Measurements from ENCODE around the gene ZNF587B.
A peak's percentile ranks its signal among the peaks of the same experiment; 100 is the strongest.
"Not testable (repeated sequence)": the region's sequence is repeated elsewhere in the genome, so short reads cannot be mapped to it uniquely, and the experiment has no call there.

The ZNF587B gene

DNA sequence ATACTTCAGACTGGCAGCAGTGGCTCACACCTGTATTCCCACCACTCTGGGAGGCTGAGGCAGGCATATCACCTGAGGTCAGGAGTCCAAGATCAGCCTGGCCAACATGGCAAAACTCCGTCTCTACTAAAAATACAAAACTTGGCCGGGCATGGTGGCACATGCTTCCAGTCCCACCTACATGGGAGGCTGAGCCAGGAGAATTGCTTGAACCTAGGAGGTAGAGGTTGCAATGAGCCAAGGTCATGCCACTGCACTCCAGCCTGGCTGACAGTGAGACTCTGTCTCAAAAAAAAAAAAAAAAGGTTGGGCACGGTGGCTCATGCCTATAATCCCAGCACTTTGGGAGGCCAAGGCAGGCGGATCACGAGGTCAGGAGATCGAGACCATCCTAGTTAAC is 39.6 kb downstream of the ZNF587B start:
- not testable (repeated sequence) for H3K27ac ChIP-seq (ENCODE audit: low read length, poor library complexity, severe bottlenecking); H4K91ac ChIP-seq (ENCODE audit: low read length); H3K18ac ChIP-seq (ENCODE audit: low read depth in 1 of 2, low read length in 2 of 2); H2BK12ac ChIP-seq (ENCODE audit: low read length in 2 of 2); H2BK5ac ChIP-seq (ENCODE audit: low read depth, low read length, poor library complexity, severe bottlenecking); H2BK15ac ChIP-seq (ENCODE audit: low read depth, poor library complexity, severe bottlenecking); H3K14ac ChIP-seq (ENCODE audit: low read length in 2 of 2); H3K4ac ChIP-seq (ENCODE audit: low read depth in 1 of 2, low read length in 2 of 2); DNase-seq; H2AK5ac ChIP-seq (ENCODE audit: low read length, severe bottlenecking); H3K23ac ChIP-seq (ENCODE audit: low read length in 2 of 2); H3K9ac ChIP-seq (ENCODE audit: low read length); H3K4me1 ChIP-seq (ENCODE audit: control insufficient read depth, insufficient read depth, low read depth, low read length); H3K27me3 ChIP-seq (ENCODE audit: control insufficient read depth in 1 of 2, insufficient read depth in 1 of 2, low read length in 2 of 2); H2BK120ac ChIP-seq (ENCODE audit: low read depth, low read length); H4K8ac ChIP-seq (ENCODE audit: low read length); H2AFZ ChIP-seq (ENCODE audit: low read depth, low read length); H3K4me2 ChIP-seq (ENCODE audit: low read length, poor library complexity, severe bottlenecking)
- peaks cover 90% of the 10 kb centered on the region for H3K9me3 ChIP-seq (ENCODE audit: control insufficient read depth, low read length)
- WGBS: 100% methylated on average over 2 of the region's 6 CpGs
- H3K4me3 ChIP-seq (ENCODE audit: insufficient read depth in 1 of 2, low read depth in 1 of 2, low read length in 2 of 2): peak overlapping the region in 1 of 2 experiments; percentile 40
- H3K79me1 ChIP-seq (replicated peaks; ENCODE audit: low read length, poor library complexity, severe bottlenecking): peaks cover 17% of the 10 kb centered on the region
- H3K36me3 ChIP-seq (ENCODE audit: control insufficient read depth in 1 of 2, insufficient read depth in 2 of 2, low read depth in 1 of 2, low read length in 2 of 2): peaks cover 45 to 49% of the 10 kb centered on the region in 2 experiments

DNA sequence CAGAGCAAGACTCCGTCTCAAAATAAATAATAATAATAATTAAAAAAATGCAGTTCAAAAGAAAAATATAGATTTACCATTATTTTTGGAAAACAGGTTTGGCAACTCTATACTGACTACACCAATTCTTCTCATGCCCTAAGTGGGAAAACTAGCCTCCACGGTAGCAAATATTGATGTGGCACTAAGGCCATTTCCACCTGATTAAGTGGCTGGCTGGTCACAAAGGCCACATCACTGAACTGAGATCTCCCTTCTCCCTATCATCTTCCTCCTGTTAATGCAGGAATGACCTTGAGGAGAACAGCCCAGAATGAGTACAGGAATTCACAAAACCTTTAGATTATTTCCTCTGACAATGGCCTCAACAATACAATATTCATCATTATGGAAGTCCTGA is 40.1 kb downstream of the ZNF587B start:
- no peaks in the 10 kb centered on the region for H3K27me3 ChIP-seq (ENCODE audit: control insufficient read depth in 1 of 2, insufficient read depth in 1 of 2, low read length in 2 of 2)
- H2BK12ac ChIP-seq (ENCODE audit: low read length in 2 of 2): no peak overlapping the region
- H3K27ac ChIP-seq (ENCODE audit: low read length, poor library complexity, severe bottlenecking): no peak overlapping the region
- H3K4me2 ChIP-seq (ENCODE audit: low read length, poor library complexity, severe bottlenecking): no peak overlapping the region
- no peak overlapping the region for H2BK15ac ChIP-seq (ENCODE audit: low read depth, poor library complexity, severe bottlenecking)
- H3K79me1 ChIP-seq (replicated peaks; ENCODE audit: low read length, poor library complexity, severe bottlenecking): peaks cover 17% of the 10 kb centered on the region
- no peak overlapping the region for H2BK120ac ChIP-seq (ENCODE audit: low read depth, low read length)
- no peak overlapping the region for H4K91ac ChIP-seq (ENCODE audit: low read length)
- no peak overlapping the region for H2AK5ac ChIP-seq (ENCODE audit: low read length, severe bottlenecking)
- H3K18ac ChIP-seq (ENCODE audit: low read depth in 1 of 2, low read length in 2 of 2): no peak overlapping the region
- peaks cover 45% of the 10 kb centered on the region in 2 experiments for H3K36me3 ChIP-seq (ENCODE audit: control insufficient read depth in 1 of 2, insufficient read depth in 2 of 2, low read depth in 1 of 2, low read length in 2 of 2)
- H3K4me3 ChIP-seq (ENCODE audit: insufficient read depth in 1 of 2, low read depth in 1 of 2, low read length in 2 of 2): no peak overlapping the region
- no peak overlapping the region for H3K9ac ChIP-seq (ENCODE audit: low read length)
- no peak for DNase-seq
- WGBS: 96% methylated on average over 1 of the region's 2 CpGs
- no peak overlapping the region for H3K14ac ChIP-seq (ENCODE audit: low read length in 2 of 2)
- no peaks in the 10 kb centered on the region for H3K4me1 ChIP-seq (ENCODE audit: control insufficient read depth, insufficient read depth, low read depth, low read length)
- H2BK5ac ChIP-seq (ENCODE audit: low read depth, low read length, poor library complexity, severe bottlenecking): no peak overlapping the region
- H3K4ac ChIP-seq (ENCODE audit: low read depth in 1 of 2, low read length in 2 of 2): no peak overlapping the region
- H3K9me3 ChIP-seq (ENCODE audit: control insufficient read depth, low read length): peaks cover 87% of the 10 kb centered on the region
- H4K8ac ChIP-seq (ENCODE audit: low read length): no peak overlapping the region
- H3K23ac ChIP-seq (ENCODE audit: low read length in 2 of 2): no peak overlapping the region
- H2AFZ ChIP-seq (ENCODE audit: low read depth, low read length): no peak overlapping the region

DNA sequence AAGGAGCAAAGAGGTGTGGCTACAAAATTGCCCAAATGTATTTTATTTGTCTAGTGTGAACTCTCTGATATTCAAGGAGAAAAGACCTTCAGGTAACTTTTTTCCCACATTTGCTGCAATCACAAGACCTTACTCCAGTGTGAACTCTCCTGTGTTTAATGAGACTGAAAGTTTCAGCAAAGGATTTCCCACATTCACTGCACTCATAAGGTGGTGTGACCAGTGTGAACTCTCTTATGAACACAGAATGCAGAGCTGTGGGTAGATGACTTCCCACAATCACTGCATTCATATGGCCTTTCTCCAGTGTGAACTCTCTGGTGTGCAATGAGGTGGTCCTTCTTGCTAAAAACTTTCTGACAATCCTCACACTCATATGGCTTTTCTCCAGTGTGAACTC is 42.4 kb downstream of the ZNF587B start:
- no peaks in the 10 kb centered on the region for H3K4me1 ChIP-seq (ENCODE audit: control insufficient read depth, insufficient read depth, low read depth, low read length)
- H2AK5ac ChIP-seq (ENCODE audit: low read length, severe bottlenecking): no peak overlapping the region
- H4K91ac ChIP-seq (ENCODE audit: low read length): no peak overlapping the region
- no peak overlapping the region for H3K14ac ChIP-seq (ENCODE audit: low read length in 2 of 2)
- H3K4me3 ChIP-seq (ENCODE audit: insufficient read depth in 1 of 2, low read depth in 1 of 2, low read length in 2 of 2): peak overlapping the region in 1 of 2 experiments; percentile 22
- no peak overlapping the region for H3K4me2 ChIP-seq (ENCODE audit: low read length, poor library complexity, severe bottlenecking)
- H3K18ac ChIP-seq (ENCODE audit: low read depth in 1 of 2, low read length in 2 of 2): no peak overlapping the region
- no peak overlapping the region for H2BK15ac ChIP-seq (ENCODE audit: low read depth, poor library complexity, severe bottlenecking)
- no peak overlapping the region for H2BK12ac ChIP-seq (ENCODE audit: low read length in 2 of 2)
- no peak overlapping the region for H2BK5ac ChIP-seq (ENCODE audit: low read depth, low read length, poor library complexity, severe bottlenecking)
- no peak overlapping the region for H2AFZ ChIP-seq (ENCODE audit: low read depth, low read length)
- H3K9me3 ChIP-seq (ENCODE audit: control insufficient read depth, low read length): peaks cover 86% of the 10 kb centered on the region
- DNase-seq: no peak
- H3K27ac ChIP-seq (ENCODE audit: low read length, poor library complexity, severe bottlenecking): no peak overlapping the region
- H2BK120ac ChIP-seq (ENCODE audit: low read depth, low read length): no peak overlapping the region
- H3K23ac ChIP-seq (ENCODE audit: low read length in 2 of 2): no peak overlapping the region
- no peaks in the 10 kb centered on the region for H3K27me3 ChIP-seq (ENCODE audit: control insufficient read depth in 1 of 2, insufficient read depth in 1 of 2, low read length in 2 of 2)
- peaks cover 39 to 41% of the 10 kb centered on the region in 2 experiments for H3K36me3 ChIP-seq (ENCODE audit: control insufficient read depth in 1 of 2, insufficient read depth in 2 of 2, low read depth in 1 of 2, low read length in 2 of 2)
- no peak overlapping the region for H3K9ac ChIP-seq (ENCODE audit: low read length)
- no peak overlapping the region for H3K4ac ChIP-seq (ENCODE audit: low read depth in 1 of 2, low read length in 2 of 2)
- H3K79me1 ChIP-seq (replicated peaks; ENCODE audit: low read length, poor library complexity, severe bottlenecking): peaks cover 14% of the 10 kb centered on the region
- no peak overlapping the region for H4K8ac ChIP-seq (ENCODE audit: low read length)

DNA sequence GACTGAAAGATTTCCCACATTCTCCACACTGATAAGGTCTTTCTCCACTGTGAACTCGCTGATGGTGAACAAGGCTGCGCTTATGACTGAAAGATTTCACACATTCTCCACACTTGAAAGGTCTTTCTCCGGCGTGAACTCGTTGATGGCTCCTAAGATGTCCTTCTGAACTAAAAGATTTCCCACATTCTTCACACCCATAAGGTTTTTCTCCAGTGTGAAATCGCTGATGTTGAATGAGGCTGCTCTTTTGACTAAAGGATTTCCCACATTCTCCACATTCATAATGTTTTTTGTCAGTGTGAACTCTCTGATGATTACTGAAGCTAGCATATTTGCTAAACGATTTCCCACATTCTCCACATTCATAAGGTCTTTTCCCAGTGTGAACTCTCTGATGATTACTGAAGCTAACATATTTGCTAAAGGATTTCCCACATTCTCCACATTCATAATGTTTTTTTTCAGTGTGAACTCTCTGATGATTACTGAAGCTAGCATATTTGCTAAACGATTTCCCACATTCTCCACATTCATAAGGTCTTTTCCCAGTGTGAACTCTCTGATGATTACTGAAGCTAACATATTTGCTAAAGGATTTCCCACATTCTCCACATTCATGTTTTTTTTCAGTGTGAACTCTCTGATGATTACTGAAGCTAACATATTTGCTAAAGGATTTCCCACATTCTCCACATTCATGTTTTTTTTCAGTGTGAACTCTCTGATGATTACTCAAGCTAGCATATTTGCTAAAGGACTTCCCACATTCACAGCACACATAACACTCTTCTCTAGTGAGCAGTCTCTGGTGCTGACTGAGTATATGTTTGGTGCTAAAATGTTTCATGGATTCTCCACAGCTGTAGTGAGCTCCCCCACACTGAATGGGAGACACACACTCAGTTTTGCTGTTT is 44.0 kb downstream of the ZNF587B start:
- WGBS: 96% methylated on average over 5 of the region's 8 CpGs
- not testable (repeated sequence) for H4K8ac ChIP-seq (ENCODE audit: low read length); H2AK5ac ChIP-seq (ENCODE audit: low read length, severe bottlenecking); H3K23ac ChIP-seq (ENCODE audit: low read length in 2 of 2); H2BK5ac ChIP-seq (ENCODE audit: low read depth, low read length, poor library complexity, severe bottlenecking); H2BK120ac ChIP-seq (ENCODE audit: low read depth, low read length); H2AFZ ChIP-seq (ENCODE audit: low read depth, low read length); H3K27me3 ChIP-seq (ENCODE audit: control insufficient read depth in 1 of 2, insufficient read depth in 1 of 2, low read length in 2 of 2); H3K4ac ChIP-seq (ENCODE audit: low read depth in 1 of 2, low read length in 2 of 2); H3K18ac ChIP-seq (ENCODE audit: low read depth in 1 of 2, low read length in 2 of 2); H3K4me2 ChIP-seq (ENCODE audit: low read length, poor library complexity, severe bottlenecking); H2BK12ac ChIP-seq (ENCODE audit: low read length in 2 of 2); H3K14ac ChIP-seq (ENCODE audit: low read length in 2 of 2); H3K9ac ChIP-seq (ENCODE audit: low read length); H2BK15ac ChIP-seq (ENCODE audit: low read depth, poor library complexity, severe bottlenecking); H3K4me1 ChIP-seq (ENCODE audit: control insufficient read depth, insufficient read depth, low read depth, low read length); H3K27ac ChIP-seq (ENCODE audit: low read length, poor library complexity, severe bottlenecking); H4K91ac ChIP-seq (ENCODE audit: low read length)
- peak; percentile 26 for DNase-seq
- Histone ChIP-seq H3K9me3 (ENCODE audit: control insufficient read depth, low read length) (peaks cover 85% of the 10 kb centered on the region), H3K79me1 (replicated peaks; ENCODE audit: low read length, poor library complexity, severe bottlenecking) (peaks cover 13% of the 10 kb centered on the region), H3K4me3 (ENCODE audit: insufficient read depth in 1 of 2, low read depth in 1 of 2, low read length in 2 of 2) (peak overlapping the region in 1 of 2 experiments; percentile 22), H3K36me3 (ENCODE audit: control insufficient read depth in 1 of 2, insufficient read depth in 2 of 2, low read depth in 1 of 2, low read length in 2 of 2) (peaks cover 38 to 39% of the 10 kb centered on the region in 2 experiments)
